Adrenal gland (tissue), 12 donors: ENCODE results near the gene FGGY. TPM values are rescaled to one million over a fixed set of nuclear protein-coding genes. Genes with fewer than 3 reads are reported as not detected.
A peak's percentile ranks its signal among the peaks of the same experiment; 100 is the strongest.

Source experiments
- DNase-seq, 7 donors: peaks; one replicate each; pipeline ENCODE4 v3.0.0-alpha.2; 2019 to 2020
- H3K27ac ChIP-seq, 5 donors: fragments of 200-600 bp; sonication (generic) in 4 of 5; 1 replicate in 3 of 5; 2 replicates in 2 of 5; pipeline versions ENCODE4 v1.5.1 to v1.8.0; 2016 to 2020; ENCODE audit warnings: mild to moderate bottlenecking in 1 of 5
- H3K27me3 ChIP-seq: fragments of 200-600 bp; 2 replicates; pipeline ENCODE4 v1.8.0; 2021
- H3K36me3 ChIP-seq, 2 donors: fragments of 200-600 bp; replicated peaks in 1 of 2; 1 replicate in 1 of 2; 2 replicates in 1 of 2; pipeline versions ENCODE4 v1.5.1 to v1.8.0; 2018 to 2022
- H3K4me1 ChIP-seq, 2 donors: fragments of 200-600 bp; replicated peaks in 1 of 2; 1 replicate in 1 of 2; 2 replicates in 1 of 2; pipeline versions ENCODE4 v1.5.1 to v1.8.0; 2018 to 2021
- H3K4me3 ChIP-seq, 4 donors: fragments of 200-600 bp; sonication (generic) in 3 of 4; one replicate each; pipeline ENCODE4 v1.5.1; 2016 to 2018
- H3K9me3 ChIP-seq, 3 donors: fragments of 200-600 bp; sonication (generic) in 1 of 3; replicated peaks in 1 of 3; 1 replicate in 2 of 3; 2 replicates in 1 of 3; pipeline versions ENCODE4 v1.5.1 to v1.8.0; 2016 to 2021
- CTCF ChIP-seq, 6 experiments: fragments of 450-650 bp in 4 of 6; fragments of 200-600 bp in 2 of 6; sonication (generic) in 1 of 6; IDR thresholded peaks; 1 replicate in 5 of 6; 2 replicates in 1 of 6; pipeline versions ENCODE4 v1.5.1 to v1.8.0; 2016 to 2021; ENCODE audit warnings: antibody characterized with exemption in 6 of 6, mild to moderate bottlenecking in 2 of 6, moderate library complexity in 1 of 6
- POLR2A ChIP-seq, 2 donors: fragments of 450-650 bp; IDR thresholded peaks; one replicate each; pipeline ENCODE4 v1.6.1; 2017; ENCODE audit warnings: antibody characterized with exemption in 2 of 2, mild to moderate bottlenecking in 2 of 2, moderate library complexity in 1 of 2
- WGBS, 4 donors: extraction: QIAGEN DNeasy Blood & Tissue Kit in 2 of 4; methylation state at CpG; one replicate each; pipeline versions ENCODE4 v1.1.5 to v1.1.7; 2013 to 2017; 5-methylcytosine and 5-hydroxymethylcytosine counted together
- intact Hi-C, 2 donors: fragments of 100-400 bp; cut with DNase I; formaldehyde crosslinking; loops; one replicate each; pipeline versions ENCODE4 v1.14.1 to v1.15.0; 2022 to 2023
- polyA plus RNA-seq, 3 donors: library from polyadenylated mRNA; stranded (reverse); fragments of 200-250 nt in 2 of 3; fragments of 350-450 nt in 1 of 3; fragmentation: Illumina TruSeq in 1 of 3; extraction: RNeasy Lipid Tissue Mini Kit (QIAGEN cat#74804) in 1 of 3; gene quantifications; one replicate each; pipeline ENCODE4 v1.2.3, GENCODE V29; 2013 to 2014
- total RNA-seq, 9 donors: library from RNA; depleted of rRNA in 4 of 9; stranded (reverse); fragments of >200 nt in 4 of 9; fragments of 120-200 nt in 1 of 9; fragmentation: NEBNext Ultra II Directional in 1 of 9; extraction: Animal tissue kit (Norgen Biotek cat#: 25700) in 1 of 9; gene quantifications; one replicate each; pipeline versions ENCODE4 v1.1.0 to v1.2.4, GENCODE V29; 2013 to 2023
- donor health status: healthy with polysubstance abuse.
- donor health status: Bipolar disorder and iron deficiency.
- donor health status: DM: yes; HTN: yes; CAD: no.
- donor health status: DM: no; HTN: no; CAD: no.
- donor health status: DM: no; HTN: no; CAD: no.
- donor health status: DM: yes; HTN: yes; CAD: no.

Gene FGGY
- total and polyA plus RNA-seq, 12 donors, result 7.4 to 75.5 (median 35.0) TPM

DNA sequence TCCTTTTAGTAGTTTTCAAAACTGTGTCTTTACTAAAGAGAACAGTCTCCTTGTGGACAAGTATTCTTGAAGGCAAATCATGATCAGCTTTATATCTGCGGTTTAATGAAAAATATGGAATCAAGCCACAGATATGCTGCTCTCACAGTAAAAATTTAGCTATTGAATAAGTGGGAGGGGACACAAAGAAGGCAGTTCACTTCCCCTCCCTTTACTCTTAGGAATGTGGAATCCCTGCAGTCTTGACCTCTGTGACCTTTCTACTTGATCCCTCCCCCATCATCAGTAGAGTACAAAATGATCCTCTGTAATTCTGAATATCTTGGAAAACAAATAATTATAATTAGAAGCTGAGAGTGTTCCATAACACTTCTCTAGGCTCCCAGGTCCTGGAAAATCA lies 381.1 kb downstream of the FGGY start:
- TF ChIP-seq POLR2A (IDR thresholded peaks at IDR 0.05) (no peak), CTCF (IDR thresholded peaks at IDR 0.05) (no peak)
- Histone ChIP-seq H3K9me3 (no peaks in the 10 kb centered on the region), H3K4me1 (peaks cover 10 to 43% of the 10 kb centered on the region in 2 donors), H3K27ac (no peak overlapping the region), H3K4me3 (no peak overlapping the region), H3K27me3 (no peaks in the 10 kb centered on the region), H3K36me3 (no peaks in the 10 kb centered on the region)
- WGBS, 4 donors, result 77 to 85% (median 84%) methylated on average over 1 of the region's 1 CpG
- DNase-seq, result no peak
- intact Hi-C loops, result no loop called here

- no peak for DNase-seq
- intact Hi-C loops, result no loop called here
These were observed 381.8 kb downstream of the FGGY start for GRCh38 chr1:59678493-59679228.

DNA sequence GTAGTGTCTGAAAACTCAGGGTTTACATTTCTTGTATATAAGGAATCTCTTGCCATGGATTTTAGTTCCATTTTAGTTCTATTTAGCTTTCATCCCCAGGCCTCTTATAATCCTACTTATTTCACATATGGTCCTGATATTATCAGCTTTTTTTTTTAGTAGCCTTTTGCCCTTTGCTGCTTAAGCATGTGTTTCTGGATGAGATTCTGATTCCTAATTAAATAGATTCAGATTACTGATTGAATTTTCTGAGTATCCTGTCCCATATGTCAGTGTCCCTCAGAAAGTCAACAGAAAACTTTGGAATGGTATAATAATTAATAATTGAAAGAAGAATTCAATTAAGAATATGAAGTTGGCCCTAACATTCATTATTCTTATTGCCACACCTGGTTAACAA lies 383.1 kb downstream of the FGGY start:
- H3K4me1 ChIP-seq, result peaks cover 1 to 24% of the 10 kb centered on the region in 2 donors
- H3K9me3 ChIP-seq, result no peaks in the 10 kb centered on the region
- no peak for TF ChIP-seq POLR2A (IDR thresholded peaks at IDR 0.05)
- no peak for TF ChIP-seq CTCF (IDR thresholded peaks at IDR 0.05)
- intact Hi-C loops, result no loop called here
- no peak for DNase-seq
- H3K36me3 ChIP-seq, result no peaks in the 10 kb centered on the region
- H3K27ac ChIP-seq, result no peak overlapping the region
- no peaks in the 10 kb centered on the region for H3K27me3 ChIP-seq
- H3K4me3 ChIP-seq, result no peak overlapping the region

More at GRCh38 chr1:59678493-59679228, 381.8 kb downstream of the FGGY start:
- no peak overlapping the region for H3K4me3 ChIP-seq
- no peak for TF ChIP-seq POLR2A (IDR thresholded peaks at IDR 0.05)
- H3K9me3 ChIP-seq, result no peaks in the 10 kb centered on the region
- H3K4me1 ChIP-seq, result peaks cover 9 to 38% of the 10 kb centered on the region in 2 donors
- WGBS, 4 donors, result 43 to 58% (median 46%) methylated on average over 3 of the region's 3 CpGs
- peak overlapping the region in 1 of 5 donors; percentile 19 for H3K27ac ChIP-seq
- no peaks in the 10 kb centered on the region for H3K27me3 ChIP-seq
- no peaks in the 10 kb centered on the region for H3K36me3 ChIP-seq

GRCh38 chr1:59682396-59683080 lies 385.6 kb downstream of the FGGY start:
- intact Hi-C loops, result no loop called here
- peaks cover 0 to 11% of the 10 kb centered on the region in 2 donors for H3K4me1 ChIP-seq

More at GRCh38 chr1:59682396-59683080, 385.6 kb downstream of the FGGY start:
- Histone ChIP-seq H3K36me3 (no peaks in the 10 kb centered on the region), H3K9me3 (no peaks in the 10 kb centered on the region), H3K4me3 (no peak overlapping the region), H3K27ac (no peak overlapping the region), H3K27me3 (no peaks in the 10 kb centered on the region)
- no peak for DNase-seq
- TF ChIP-seq CTCF (IDR thresholded peaks at IDR 0.05) (no peak), POLR2A (IDR thresholded peaks at IDR 0.05) (no peak)
- WGBS, 4 donors, result 70 to 80% (median 77%) methylated on average over 4 to 5 of the region's 5 CpGs
